Activated naive CD4-positive, alpha-beta T cell treated with anti-CD3 and anti-CD28 coated beads, Interleukin-2, amount 10 ng/mL, durations not matched to agents 7 days and 5 days (primary cell): ENCODE data around the gene TBX15.
"Not testable (repeated sequence)": the region's sequence is repeated elsewhere in the genome, so short reads cannot be mapped to it uniquely, and the experiment has no call there.

Source experiments
- CTCF ChIA-PET: fragments of 350-600 bp; sonication (Branson Sonifier 250); formaldehyde crosslinking; loops from one replicate; lab custom pipeline; 2021; ENCODE audit warnings: antibody characterized with exemption; lab: Charles Lee
- DNase-seq: peaks from one replicate; pipeline ENCODE4 v3.0.0-alpha.2; 2020
- H3K27ac Mint-ChIP-seq: one replicate; pipeline ENCODE4 v1.8.0; 2021; ENCODE audit warnings: mild to moderate bottlenecking, moderate library complexity, mixed read lengths
- H3K27me3 Mint-ChIP-seq: one replicate; pipeline ENCODE4 v1.8.0; 2021; ENCODE audit warnings: mild to moderate bottlenecking, mixed read lengths
- H3K36me3 Mint-ChIP-seq: one replicate; pipeline ENCODE4 v1.8.0; 2021; ENCODE audit warnings: mixed read lengths
- H3K4me1 Mint-ChIP-seq: one replicate; pipeline ENCODE4 v1.8.0; 2021; ENCODE audit warnings: mixed read lengths
- H3K4me3 Mint-ChIP-seq: one replicate; pipeline ENCODE4 v1.8.0; 2021; ENCODE audit warnings: mild to moderate bottlenecking, moderate library complexity, mixed read lengths
- H3K9me3 Mint-ChIP-seq: one replicate; pipeline ENCODE4 v1.8.0; 2021; ENCODE audit warnings: mixed read lengths

TBX15 gene

GRCh38 chr1:118923319-118923718, 64.8 kb downstream of the TBX15 start:
- CTCF ChIA-PET: no interaction called here
- Mint-ChIP-seq H3K4me3 (no peak overlapping the region), H3K9me3 (no peaks in the 10 kb centered on the region), H3K27me3 (no peaks in the 10 kb centered on the region), H3K27ac (no peak overlapping the region), H3K36me3 (no peaks in the 10 kb centered on the region), H3K4me1 (no peaks in the 10 kb centered on the region)
- no peak for DNase-seq

DNA sequence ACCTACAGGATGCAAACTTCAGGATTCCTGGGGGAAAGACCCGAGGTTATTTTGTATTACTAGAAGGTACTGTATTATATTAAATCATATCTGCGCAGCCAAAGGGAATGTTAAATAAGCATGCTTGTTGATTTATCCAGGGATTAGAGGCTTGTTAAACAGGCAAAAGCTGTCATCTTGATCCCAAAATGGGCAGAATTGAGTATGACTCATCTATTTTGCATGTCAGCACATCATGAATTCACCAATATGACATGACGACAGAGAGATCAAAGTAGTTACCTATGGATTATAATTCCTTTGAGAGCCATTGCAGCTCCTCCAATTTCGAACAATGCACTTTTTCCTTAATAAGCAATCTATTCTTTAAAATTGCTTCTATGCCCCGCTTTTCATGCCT, 66.1 kb downstream of the TBX15 start:
- no peaks in the 10 kb centered on the region for H3K27me3 Mint-ChIP-seq
- H3K36me3 Mint-ChIP-seq: no peaks in the 10 kb centered on the region
- no peaks in the 10 kb centered on the region for H3K4me1 Mint-ChIP-seq
- no peaks in the 10 kb centered on the region for H3K9me3 Mint-ChIP-seq
- no peak overlapping the region for H3K4me3 Mint-ChIP-seq
- no peak for DNase-seq
- CTCF ChIA-PET: no interaction called here
- H3K27ac Mint-ChIP-seq: no peak overlapping the region

DNA sequence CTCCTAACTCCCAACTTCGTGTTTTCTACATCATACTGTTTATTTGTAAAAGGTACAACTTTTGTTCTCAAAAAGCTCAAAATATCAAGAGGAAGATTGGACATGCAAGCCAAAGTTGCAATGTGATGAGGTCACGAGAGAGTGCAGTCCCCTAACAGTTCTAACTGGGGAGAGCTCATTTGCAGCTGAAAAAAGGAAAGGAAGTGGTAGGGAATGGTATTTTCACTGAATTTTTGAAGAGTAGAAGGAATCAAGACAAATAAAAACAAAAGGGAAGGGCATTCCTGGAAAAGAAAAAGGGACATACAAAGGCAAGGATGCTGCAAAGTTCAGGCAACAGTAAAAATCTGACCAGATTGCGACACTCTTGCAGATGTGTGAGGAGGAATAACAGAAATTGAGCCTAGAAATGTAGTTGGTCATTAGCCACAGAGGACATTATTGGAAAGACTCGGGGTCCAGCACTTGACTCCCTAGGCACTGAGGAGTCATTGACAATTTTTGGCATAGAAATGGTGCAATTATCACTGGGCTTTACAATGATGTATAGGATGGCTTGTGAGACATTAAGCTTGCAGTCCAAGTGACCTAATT, 67.9 kb downstream of the TBX15 start:
- Mint-ChIP-seq H3K4me1 (no peaks in the 10 kb centered on the region), H3K27ac (no peak overlapping the region), H3K9me3 (no peaks in the 10 kb centered on the region), H3K4me3 (no peak overlapping the region), H3K36me3 (no peaks in the 10 kb centered on the region), H3K27me3 (no peaks in the 10 kb centered on the region)
- CTCF ChIA-PET: no interaction called here
- DNase-seq: no peak

GRCh38 chr1:118918940-118919259, 69.2 kb downstream of the TBX15 start:
- Mint-ChIP-seq H3K4me3 (no peak overlapping the region), H3K27me3 (no peaks in the 10 kb centered on the region), H3K4me1 (no peaks in the 10 kb centered on the region), H3K36me3 (no peaks in the 10 kb centered on the region), H3K27ac (no peak overlapping the region), H3K9me3 (no peaks in the 10 kb centered on the region)
- CTCF ChIA-PET: no interaction called here
- DNase-seq: no peak

DNA sequence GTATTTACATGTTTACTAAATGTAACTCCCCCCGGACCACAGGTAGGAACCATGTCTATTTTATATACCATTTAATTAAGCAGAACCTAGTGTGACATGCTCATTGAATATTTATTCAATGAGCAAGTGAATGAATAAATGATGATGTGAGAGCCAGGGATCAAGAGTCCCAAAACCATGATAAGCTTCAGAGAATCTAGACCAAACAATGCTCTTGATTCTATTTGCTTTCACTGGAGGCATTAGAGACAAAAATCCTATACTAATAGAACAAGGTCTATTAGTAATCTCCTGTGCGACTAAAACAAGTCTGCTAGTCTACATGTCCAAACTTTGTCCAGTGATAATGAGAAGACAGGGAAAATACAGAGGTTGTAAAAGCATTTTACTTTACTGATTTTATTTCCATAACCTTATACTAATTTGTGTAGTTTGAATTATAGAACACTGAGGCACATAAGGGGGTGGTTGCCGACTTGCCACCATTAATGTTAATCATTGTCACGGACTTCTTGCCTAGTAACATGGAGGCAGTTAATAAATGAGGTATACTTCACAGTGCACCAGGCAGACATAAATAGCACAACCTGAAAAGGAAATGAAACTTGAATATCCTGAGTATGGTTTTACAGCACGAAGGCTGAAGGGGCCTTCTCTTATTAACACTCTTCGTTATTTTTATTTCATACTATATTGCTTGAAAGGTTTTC, 69.8 kb downstream of the TBX15 start:
- DNase-seq: no peak

GRCh38 chr1:118916346-118916745, 71.8 kb downstream of the TBX15 start:
- H3K27ac Mint-ChIP-seq, H3K9me3 Mint-ChIP-seq, H3K36me3 Mint-ChIP-seq, H3K4me3 Mint-ChIP-seq, H3K4me1 Mint-ChIP-seq, DNase-seq, H3K27me3 Mint-ChIP-seq, CTCF ChIA-PET: not testable (repeated sequence)

More for the DNA sequence above, 69.8 kb downstream of the TBX15 start:
- no peaks in the 10 kb centered on the region for H3K4me1 Mint-ChIP-seq
- H3K27ac Mint-ChIP-seq: no peak overlapping the region
- H3K9me3 Mint-ChIP-seq: no peaks in the 10 kb centered on the region
- CTCF ChIA-PET: no interaction called here
- no peaks in the 10 kb centered on the region for H3K36me3 Mint-ChIP-seq
- H3K4me3 Mint-ChIP-seq: no peak overlapping the region
- H3K27me3 Mint-ChIP-seq: no peaks in the 10 kb centered on the region

DNA sequence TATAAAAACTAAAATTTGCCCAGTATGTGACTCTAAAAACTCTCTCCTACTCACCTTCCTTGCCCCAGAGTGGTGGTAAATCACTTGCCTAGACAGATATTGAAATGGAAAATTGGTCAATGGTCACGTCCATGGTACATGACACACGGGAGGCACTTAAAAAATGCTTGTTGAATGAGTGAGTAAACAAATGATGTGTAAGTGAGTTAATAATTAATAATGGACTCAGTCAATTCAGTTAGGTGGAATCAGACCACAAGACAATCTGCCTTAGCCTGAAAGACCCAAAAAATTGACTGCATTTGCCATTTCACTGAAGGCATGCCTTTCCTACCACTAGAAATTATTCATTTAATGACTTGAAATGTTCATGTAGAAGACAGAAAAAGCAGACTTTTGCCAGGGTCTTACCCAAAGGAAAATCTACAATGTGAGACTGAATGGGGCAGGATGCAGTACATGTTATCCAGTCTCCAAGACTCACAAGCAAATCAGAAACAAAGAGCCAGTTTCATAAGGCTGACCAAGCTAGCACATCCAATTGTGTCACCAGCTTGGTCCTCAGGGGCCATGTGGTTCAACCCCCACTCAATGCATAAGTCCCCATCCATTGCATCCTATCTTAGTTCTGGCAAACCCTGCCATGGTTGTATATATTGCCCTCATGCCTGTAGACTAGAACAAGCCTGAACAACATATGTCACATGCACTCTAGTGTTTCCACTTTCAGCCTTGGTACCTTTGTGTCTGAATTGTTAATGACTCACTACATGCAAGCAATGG, 73.6 kb downstream of the TBX15 start:
- no peak overlapping the region for H3K27ac Mint-ChIP-seq
- no peaks in the 10 kb centered on the region for H3K9me3 Mint-ChIP-seq
- no peaks in the 10 kb centered on the region for H3K27me3 Mint-ChIP-seq
- H3K4me1 Mint-ChIP-seq: no peaks in the 10 kb centered on the region
- DNase-seq: no peak
- CTCF ChIA-PET: no interaction called here
- H3K4me3 Mint-ChIP-seq: no peak overlapping the region
- H3K36me3 Mint-ChIP-seq: no peaks in the 10 kb centered on the region

DNA sequence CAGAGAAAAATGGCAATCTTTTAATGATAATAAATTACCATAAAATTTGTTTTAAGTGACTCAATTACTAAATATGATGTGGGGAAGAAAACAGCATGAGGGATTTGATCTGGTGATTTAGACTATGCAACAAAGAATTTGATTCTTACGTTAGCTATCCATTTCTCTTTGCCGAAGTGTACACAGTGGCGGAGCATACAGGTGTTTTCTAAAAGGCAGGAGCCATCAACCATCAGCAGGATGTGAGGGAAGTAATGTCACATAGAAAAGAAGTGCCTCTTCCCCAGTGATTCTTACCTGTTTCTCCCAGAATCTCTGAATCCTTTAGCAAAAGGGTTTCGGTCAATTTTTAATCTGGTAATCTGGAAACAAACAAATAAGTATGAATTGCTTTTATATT, 74.3 kb downstream of the TBX15 start:
- Mint-ChIP-seq H3K9me3 (no peaks in the 10 kb centered on the region), H3K36me3 (no peaks in the 10 kb centered on the region), H3K27ac (no peak overlapping the region), H3K27me3 (no peaks in the 10 kb centered on the region), H3K4me1 (no peaks in the 10 kb centered on the region), H3K4me3 (no peak overlapping the region)
- CTCF ChIA-PET: no interaction called here
- DNase-seq: no peak

DNA sequence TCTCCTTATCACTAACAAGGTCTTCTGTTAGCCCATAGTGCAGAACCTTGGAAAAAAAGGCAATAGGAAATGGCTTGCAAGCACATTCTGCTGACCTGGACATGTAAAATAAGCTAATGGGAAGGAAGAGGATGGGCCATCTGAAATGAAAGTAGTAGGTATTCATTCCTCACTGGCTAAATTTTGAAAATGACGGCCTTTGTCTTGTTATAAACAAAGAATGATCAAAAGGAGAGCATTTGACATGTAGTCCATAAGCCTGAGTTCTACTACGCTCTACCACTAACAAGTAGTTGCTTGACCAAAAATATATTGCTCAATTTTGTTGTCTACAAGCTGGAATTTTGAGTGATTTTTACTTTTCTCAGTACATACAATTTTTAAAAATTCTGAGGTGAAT, 75.6 kb downstream of the TBX15 start:
- Mint-ChIP-seq H3K27ac (no peak overlapping the region), H3K27me3 (no peaks in the 10 kb centered on the region), H3K4me1 (no peaks in the 10 kb centered on the region), H3K9me3 (no peaks in the 10 kb centered on the region), H3K36me3 (no peaks in the 10 kb centered on the region), H3K4me3 (no peak overlapping the region)
- CTCF ChIA-PET: no interaction called here
- no peak for DNase-seq

- H3K4me3 Mint-ChIP-seq: no peak overlapping the region
- no peak overlapping the region for H3K27ac Mint-ChIP-seq
- H3K27me3 Mint-ChIP-seq: no peaks in the 10 kb centered on the region
- H3K36me3 Mint-ChIP-seq: no peaks in the 10 kb centered on the region
- H3K9me3 Mint-ChIP-seq: no peaks in the 10 kb centered on the region
- DNase-seq: no peak
- CTCF ChIA-PET: no interaction called here
- H3K4me1 Mint-ChIP-seq: no peaks in the 10 kb centered on the region
Observed at GRCh38 chr1:118911571-118911970, 76.6 kb downstream of the TBX15 start.

- no peaks in the 10 kb centered on the region for H3K36me3 Mint-ChIP-seq
- no peak overlapping the region for H3K27ac Mint-ChIP-seq
- H3K9me3 Mint-ChIP-seq: no peaks in the 10 kb centered on the region
- H3K4me3 Mint-ChIP-seq: no peak overlapping the region
- no peaks in the 10 kb centered on the region for H3K27me3 Mint-ChIP-seq
- no peak for DNase-seq
- no peaks in the 10 kb centered on the region for H3K4me1 Mint-ChIP-seq
- CTCF ChIA-PET: no interaction called here
Observed at GRCh38 chr1:118907466-118907865, 80.7 kb downstream of the TBX15 start.

GRCh38 chr1:118905671-118906070, 82.5 kb downstream of the TBX15 start:
- Mint-ChIP-seq H3K27ac (no peak overlapping the region), H3K4me3 (no peak overlapping the region), H3K9me3 (no peaks in the 10 kb centered on the region), H3K36me3 (no peaks in the 10 kb centered on the region), H3K4me1 (no peaks in the 10 kb centered on the region), H3K27me3 (no peaks in the 10 kb centered on the region)
- CTCF ChIA-PET: no interaction called here
- DNase-seq: no peak

DNA sequence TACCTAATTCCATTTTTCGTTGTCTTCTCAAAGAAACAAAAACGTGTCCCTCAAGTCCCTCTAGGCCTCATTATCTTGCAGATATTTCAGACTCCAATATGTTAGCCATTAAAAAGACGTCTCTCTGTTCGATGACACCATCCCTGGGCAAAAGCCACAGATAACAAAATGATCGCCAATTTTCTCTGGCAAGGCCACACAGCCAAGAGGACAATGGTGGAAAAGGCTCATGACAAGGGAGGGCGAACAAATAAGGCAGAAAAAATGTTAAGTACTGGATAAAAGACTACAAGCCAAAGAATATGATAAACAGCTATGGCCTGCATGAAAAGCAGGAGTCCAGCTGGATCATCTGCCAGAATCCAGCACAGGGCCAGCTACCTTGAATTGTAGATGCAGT, 82.9 kb downstream of the TBX15 start:
- Mint-ChIP-seq H3K27me3 (no peaks in the 10 kb centered on the region), H3K9me3 (no peaks in the 10 kb centered on the region), H3K4me3 (no peak overlapping the region), H3K27ac (no peak overlapping the region), H3K36me3 (no peaks in the 10 kb centered on the region), H3K4me1 (no peaks in the 10 kb centered on the region)
- CTCF ChIA-PET: no interaction called here
- no peak for DNase-seq

- Mint-ChIP-seq H3K27me3 (no peaks in the 10 kb centered on the region), H3K4me1 (no peaks in the 10 kb centered on the region), H3K36me3 (no peaks in the 10 kb centered on the region), H3K4me3 (no peak overlapping the region), H3K9me3 (no peaks in the 10 kb centered on the region), H3K27ac (no peak overlapping the region)
- CTCF ChIA-PET: no interaction called here
- no peak for DNase-seq
Observed at GRCh38 chr1:118902711-118903191, 85.4 kb downstream of the TBX15 start.

GRCh38 chr1:118902299-118902698, 85.8 kb downstream of the TBX15 start:
- CTCF ChIA-PET: no interaction called here
- DNase-seq: no peak
- H3K36me3 Mint-ChIP-seq: no peaks in the 10 kb centered on the region
- H3K27me3 Mint-ChIP-seq: no peaks in the 10 kb centered on the region
- no peak overlapping the region for H3K4me3 Mint-ChIP-seq
- H3K4me1 Mint-ChIP-seq: no peaks in the 10 kb centered on the region
- H3K27ac Mint-ChIP-seq: no peak overlapping the region
- no peaks in the 10 kb centered on the region for H3K9me3 Mint-ChIP-seq
